ENCODE results near the gene BCAS3.
"Not testable (repeated sequence)": the region's sequence is repeated elsewhere in the genome, so short reads cannot be mapped to it uniquely, and the experiment has no call there.

BCAS3 gene

GRCh38 chr17:61005358-61005757 is 327.7 kb downstream of the BCAS3 start:
- DNase-seq (ENCODE audit: low read depth) = no peak

GRCh38 chr17:61005958-61006357 is 328.3 kb downstream of the BCAS3 start:
- not testable (repeated sequence) for DNase-seq (ENCODE audit: low read depth)

- DNase-seq (ENCODE audit: low read depth) = no peak
Measured at GRCh38 chr17:61007980-61008379, 330.3 kb downstream of the BCAS3 start.

GRCh38 chr17:61009663-61010062 is 332.0 kb downstream of the BCAS3 start:
- DNase-seq (ENCODE audit: low read depth) = no peak

GRCh38 chr17:61010661-61011170 is 333.1 kb downstream of the BCAS3 start:
- no peak for DNase-seq (ENCODE audit: low read depth)

GRCh38 chr17:61011251-61011650 is 333.6 kb downstream of the BCAS3 start:
- DNase-seq (ENCODE audit: low read depth) = no peak

GRCh38 chr17:61015966-61016365 is 338.3 kb downstream of the BCAS3 start:
- DNase-seq (ENCODE audit: low read depth) = no peak

- DNase-seq (ENCODE audit: low read depth) = no peak
Measured at GRCh38 chr17:61017317-61018006, 339.8 kb downstream of the BCAS3 start.

GRCh38 chr17:61018938-61019337 is 341.3 kb downstream of the BCAS3 start:
- no peak for DNase-seq (ENCODE audit: low read depth)

- no peak for DNase-seq (ENCODE audit: low read depth)
Measured at GRCh38 chr17:61023996-61024395, 346.3 kb downstream of the BCAS3 start.

GRCh38 chr17:61026818-61027217 is 349.2 kb downstream of the BCAS3 start:
- no peak for DNase-seq (ENCODE audit: low read depth)

- no peak for DNase-seq (ENCODE audit: low read depth)
Measured at GRCh38 chr17:61029181-61029580, 351.5 kb downstream of the BCAS3 start.

GRCh38 chr17:61040666-61041065 is 363.0 kb downstream of the BCAS3 start:
- DNase-seq (ENCODE audit: low read depth) = no peak

GRCh38 chr17:61042348-61042747 is 364.7 kb downstream of the BCAS3 start:
- not testable (repeated sequence) for DNase-seq (ENCODE audit: low read depth)

GRCh38 chr17:61047515-61047914 is 369.9 kb downstream of the BCAS3 start:
- DNase-seq (ENCODE audit: low read depth) = no peak

- DNase-seq (ENCODE audit: low read depth) = no peak
Measured at GRCh38 chr17:61048376-61049106, 370.9 kb downstream of the BCAS3 start.

GRCh38 chr17:61053469-61053868 is 375.8 kb downstream of the BCAS3 start:
- no peak for DNase-seq (ENCODE audit: low read depth)

GRCh38 chr17:61054436-61054835 is 376.8 kb downstream of the BCAS3 start:
- DNase-seq (ENCODE audit: low read depth) = no peak

GRCh38 chr17:61057257-61057656 is 379.6 kb downstream of the BCAS3 start:
- no peak for DNase-seq (ENCODE audit: low read depth)

GRCh38 chr17:61058066-61058465 is 380.4 kb downstream of the BCAS3 start:
- DNase-seq (ENCODE audit: low read depth) = no peak

- DNase-seq (ENCODE audit: low read depth) = no peak
Measured at GRCh38 chr17:61063528-61063927, 385.9 kb downstream of the BCAS3 start.

- no peak for DNase-seq (ENCODE audit: low read depth)
Measured at GRCh38 chr17:61064087-61064951, 386.7 kb downstream of the BCAS3 start.
